Measurements from ENCODE around the gene RERE.
"Not testable (repeated sequence)": the region's sequence is repeated elsewhere in the genome, so short reads cannot be mapped to it uniquely, and the experiment has no call there.

RERE gene

GRCh38 chr1:8844501-8845006, 27.1 kb upstream of the RERE start:
- CTCF ChIA-PET = interaction anchor here (0.6 kb wide), 1 partner anchor 34 kb away, joined by 3 read pairs; no protein-coding TSS in a partner anchor
- POLR2A ChIA-PET = interaction anchor here (0.9 kb wide), 1 partner anchor 27 kb away, joined by 4 read pairs; the partner anchor contains the start of gene RERE
- TF ChIP-seq TARDBP (IDR thresholded peaks at IDR 0.05) (no peak), HDGF (IDR thresholded peaks at IDR 0.05; ENCODE audit: borderline replicate concordance) (no peak), PKNOX1 (IDR thresholded peaks at IDR 0.05) (no peak), ZNF384 (IDR thresholded peaks at IDR 0.05) (no peak), FOXA1 (IDR thresholded peaks at IDR 0.05) (no peak), FOXM1 (IDR thresholded peaks at IDR 0.05; ENCODE audit: borderline replicate concordance) (no peak), SUZ12 (IDR thresholded peaks at IDR 0.05) (no peak), ELF4 (IDR thresholded peaks at IDR 0.05) (no peak), ARNT (IDR thresholded peaks at IDR 0.05) (no peak), SP1 (IDR thresholded peaks at IDR 0.05) (no peak), LEF1 (IDR thresholded peaks at IDR 0.05; ENCODE audit: borderline replicate concordance) (no peak), BHLHE40 (IDR thresholded peaks at IDR 0.05; ENCODE audit: borderline replicate concordance) (no peak), L3MBTL2 (conservative IDR thresholded peaks at IDR 0.05) (no peak), FOXK2 (IDR thresholded peaks at IDR 0.05) (no peak), CTBP1 (IDR thresholded peaks at IDR 0.05; ENCODE audit: borderline replicate concordance) (no peak), NFRKB (IDR thresholded peaks at IDR 0.05) (no peak)
- no peak for DNase-seq (ENCODE audit: extremely low spot score)

DNA sequence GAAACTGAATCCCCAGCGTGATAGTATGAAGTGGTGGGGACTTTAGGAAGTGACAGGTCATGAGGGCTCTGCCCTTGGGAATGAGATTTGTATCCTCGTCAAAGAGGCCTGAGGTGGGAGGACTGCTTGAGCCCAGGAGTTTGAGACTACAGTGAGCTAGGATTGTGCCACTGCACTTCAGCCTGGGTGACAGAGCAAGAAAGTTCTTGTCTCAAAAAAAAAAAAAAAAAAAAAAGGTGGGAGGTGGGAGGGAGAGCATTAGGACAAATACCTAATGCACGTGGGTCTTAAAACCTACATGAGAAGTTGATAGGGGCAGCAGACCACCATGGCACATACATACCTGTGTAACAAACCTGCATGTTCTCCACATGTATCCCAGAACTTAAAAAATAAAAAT, 24.0 kb upstream of the RERE start:
- POLR2A ChIA-PET = no interaction called here
- TF ChIP-seq NFRKB (IDR thresholded peaks at IDR 0.05) (no peak), L3MBTL2 (conservative IDR thresholded peaks at IDR 0.05) (no peak), ELF4 (IDR thresholded peaks at IDR 0.05) (no peak), CTBP1 (IDR thresholded peaks at IDR 0.05; ENCODE audit: borderline replicate concordance) (no peak), HDGF (IDR thresholded peaks at IDR 0.05; ENCODE audit: borderline replicate concordance) (no peak), BHLHE40 (IDR thresholded peaks at IDR 0.05; ENCODE audit: borderline replicate concordance) (no peak), PKNOX1 (IDR thresholded peaks at IDR 0.05) (no peak)
- no peak for DNase-seq (ENCODE audit: extremely low spot score)
- CTCF ChIA-PET = no interaction called here

DNA sequence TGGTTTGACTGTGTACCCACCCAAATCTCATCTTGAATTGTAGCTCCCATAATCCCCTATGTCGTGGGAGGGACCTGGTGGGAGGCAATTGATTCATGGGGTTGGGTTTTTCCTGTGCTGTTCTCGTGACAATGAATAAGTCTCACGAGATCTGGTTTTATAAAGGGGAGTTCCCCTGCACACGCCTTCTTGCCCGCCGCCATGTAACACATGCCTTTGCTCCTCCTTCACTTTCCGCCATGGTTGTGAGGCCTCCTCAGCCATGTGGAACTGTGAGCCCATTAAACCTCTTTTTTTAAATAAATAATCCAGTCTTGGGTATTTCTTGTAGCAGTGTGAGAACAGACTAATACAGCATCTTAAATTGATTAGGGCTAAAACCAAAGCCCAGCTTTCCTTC, 22.6 kb upstream of the RERE start:
- CTCF ChIA-PET = interaction anchor here (0.9 to 2.3 kb wide), 3 partner anchors 9 to 20 kb away, joined by 3 to 19 read pairs (median 3); no protein-coding TSS in a partner anchor
- POLR2A ChIA-PET = interaction anchor here (0.6 to 0.9 kb wide), 2 partner anchors 22 to 142 kb away, joined by 3 read pairs; partner anchors contain the start of gene RERE
- DNase-seq (ENCODE audit: extremely low spot score) = no peak
- TF ChIP-seq FOXK2 (IDR thresholded peaks at IDR 0.05) (no peak), HDGF (IDR thresholded peaks at IDR 0.05; ENCODE audit: borderline replicate concordance) (no peak), TARDBP (IDR thresholded peaks at IDR 0.05) (no peak), L3MBTL2 (conservative IDR thresholded peaks at IDR 0.05) (no peak), SUZ12 (IDR thresholded peaks at IDR 0.05) (no peak), LEF1 (IDR thresholded peaks at IDR 0.05; ENCODE audit: borderline replicate concordance) (no peak), FOXA1 (IDR thresholded peaks at IDR 0.05) (no peak), ELF4 (IDR thresholded peaks at IDR 0.05) (no peak), NFRKB (IDR thresholded peaks at IDR 0.05) (no peak), BHLHE40 (IDR thresholded peaks at IDR 0.05; ENCODE audit: borderline replicate concordance) (no peak), SP1 (IDR thresholded peaks at IDR 0.05) (no peak), FOXM1 (IDR thresholded peaks at IDR 0.05; ENCODE audit: borderline replicate concordance) (no peak), ZNF384 (IDR thresholded peaks at IDR 0.05) (no peak)

- ChIA-PET POLR2A (interaction anchor here (1.3 kb wide), 1 partner anchor 18 kb away, joined by 5 read pairs; the partner anchor contains the start of gene RERE), CTCF (interaction anchor here (0.9 to 2.1 kb wide), 4 partner anchors 10 to 24 kb away, joined by 3 to 12 read pairs (median 5); no protein-coding TSS in a partner anchor)
- TF ChIP-seq HDGF (IDR thresholded peaks at IDR 0.05; ENCODE audit: borderline replicate concordance) = no peak
- no peak for TF ChIP-seq ZNF384 (IDR thresholded peaks at IDR 0.05)
- TF ChIP-seq TARDBP (IDR thresholded peaks at IDR 0.05) = no peak
- TF ChIP-seq CTBP1 (IDR thresholded peaks at IDR 0.05; ENCODE audit: borderline replicate concordance) = no peak
- no peak for TF ChIP-seq L3MBTL2 (conservative IDR thresholded peaks at IDR 0.05)
- TF ChIP-seq LEF1 (IDR thresholded peaks at IDR 0.05; ENCODE audit: borderline replicate concordance) = no peak
- TF ChIP-seq NFRKB (IDR thresholded peaks at IDR 0.05) = no peak
- TF ChIP-seq ELF4 (IDR thresholded peaks at IDR 0.05) = no peak
- no peak for TF ChIP-seq BHLHE40 (IDR thresholded peaks at IDR 0.05; ENCODE audit: borderline replicate concordance)
- DNase-seq (ENCODE audit: extremely low spot score) = no peak
These were observed 18.7 kb upstream of the RERE start for GRCh38 chr1:8835941-8836643.

DNA sequence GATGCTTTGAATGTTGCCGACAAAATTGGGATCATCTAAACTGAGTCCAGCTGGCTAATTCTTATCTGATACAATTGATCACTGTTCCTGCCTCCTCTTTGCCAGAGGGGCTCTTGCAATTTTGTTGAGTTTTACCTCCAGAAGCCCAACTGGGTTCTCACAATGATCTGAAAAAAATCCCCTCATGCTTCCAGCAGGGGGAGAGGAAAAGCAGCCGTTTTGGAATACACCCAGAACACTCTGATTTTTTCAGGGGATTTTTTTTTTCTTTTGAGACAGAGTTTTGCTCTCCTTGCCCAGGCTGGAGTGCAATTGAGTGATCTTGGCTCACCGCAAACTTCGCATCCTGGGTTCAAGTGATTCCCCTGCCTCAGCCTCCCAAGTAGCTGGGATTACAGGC, 13.9 kb upstream of the RERE start:
- DNase-seq (ENCODE audit: extremely low spot score) = no peak
- ChIA-PET CTCF (interaction anchor here (0.7 to 1.6 kb wide), 2 partner anchors 19 to 361 kb away, joined by 4 read pairs; no protein-coding TSS in a partner anchor), POLR2A (interaction anchor here (1.4 kb wide), 1 partner anchor 8 kb away, joined by 3 read pairs; no protein-coding TSS in a partner anchor)
- no peak for TF ChIP-seq LEF1 (IDR thresholded peaks at IDR 0.05; ENCODE audit: borderline replicate concordance)
- TF ChIP-seq CTBP1 (IDR thresholded peaks at IDR 0.05; ENCODE audit: borderline replicate concordance) = no peak
- TF ChIP-seq FOXK2 (IDR thresholded peaks at IDR 0.05) = no peak
- TF ChIP-seq ELF4 (IDR thresholded peaks at IDR 0.05) = no peak

DNA sequence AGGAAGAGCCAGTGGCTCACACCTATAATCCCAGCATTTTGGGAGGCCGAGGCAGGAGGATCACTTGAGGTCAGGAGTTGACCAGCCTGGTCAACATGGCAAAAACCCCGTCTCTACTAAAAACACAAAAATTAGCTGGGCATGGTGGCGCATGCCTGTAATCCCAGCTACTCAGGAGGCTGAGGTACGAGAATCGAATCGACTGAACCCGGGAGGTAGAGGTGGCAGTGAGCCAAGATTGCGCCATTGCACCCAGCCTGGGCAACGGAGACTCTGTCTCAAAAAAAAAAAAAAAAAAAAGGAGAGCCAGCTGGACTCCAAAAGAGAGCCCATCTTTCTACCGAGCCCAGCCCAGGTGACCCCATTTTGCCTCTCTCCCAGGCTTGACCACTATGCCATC, 13.3 kb upstream of the RERE start:
- DNase-seq (ENCODE audit: extremely low spot score); POLR2A ChIA-PET: not testable (repeated sequence)
- CTCF ChIA-PET = interaction anchor here (0.7 to 1.6 kb wide), 4 partner anchors 18 to 362 kb away, joined by 3 to 4 read pairs (median 4); no protein-coding TSS in a partner anchor
